ENCODE measurements around the gene PTPN7. TPM values are rescaled to one million over a fixed set of nuclear protein-coding genes. Genes with fewer than 3 reads are reported as not detected.

Gene PTPN7
- total RNA-seq, 1 donor from 2014 or later = 0.75 TPM

DNA sequence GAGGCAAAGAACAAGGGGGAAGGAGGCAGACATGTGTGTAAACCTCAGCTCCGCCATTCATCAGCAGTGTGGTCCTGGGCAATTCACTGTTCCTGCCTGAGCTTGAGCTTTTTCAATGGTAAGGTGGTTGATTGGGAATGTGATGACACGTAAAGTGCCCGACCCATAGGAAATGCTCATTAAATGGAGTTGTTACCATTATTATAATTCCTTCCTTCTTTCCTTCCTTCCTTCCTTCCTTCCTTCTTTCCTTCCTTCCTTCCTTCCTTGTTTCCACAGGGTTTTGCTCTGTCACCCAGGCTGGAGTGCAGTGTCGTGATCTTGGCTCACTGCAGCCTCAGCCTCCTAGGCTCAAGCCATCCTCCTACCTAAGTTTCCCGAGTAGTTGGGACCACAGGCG, 33.3 kb downstream of the PTPN7 start:
- TF ChIP-seq, protein P1, sequence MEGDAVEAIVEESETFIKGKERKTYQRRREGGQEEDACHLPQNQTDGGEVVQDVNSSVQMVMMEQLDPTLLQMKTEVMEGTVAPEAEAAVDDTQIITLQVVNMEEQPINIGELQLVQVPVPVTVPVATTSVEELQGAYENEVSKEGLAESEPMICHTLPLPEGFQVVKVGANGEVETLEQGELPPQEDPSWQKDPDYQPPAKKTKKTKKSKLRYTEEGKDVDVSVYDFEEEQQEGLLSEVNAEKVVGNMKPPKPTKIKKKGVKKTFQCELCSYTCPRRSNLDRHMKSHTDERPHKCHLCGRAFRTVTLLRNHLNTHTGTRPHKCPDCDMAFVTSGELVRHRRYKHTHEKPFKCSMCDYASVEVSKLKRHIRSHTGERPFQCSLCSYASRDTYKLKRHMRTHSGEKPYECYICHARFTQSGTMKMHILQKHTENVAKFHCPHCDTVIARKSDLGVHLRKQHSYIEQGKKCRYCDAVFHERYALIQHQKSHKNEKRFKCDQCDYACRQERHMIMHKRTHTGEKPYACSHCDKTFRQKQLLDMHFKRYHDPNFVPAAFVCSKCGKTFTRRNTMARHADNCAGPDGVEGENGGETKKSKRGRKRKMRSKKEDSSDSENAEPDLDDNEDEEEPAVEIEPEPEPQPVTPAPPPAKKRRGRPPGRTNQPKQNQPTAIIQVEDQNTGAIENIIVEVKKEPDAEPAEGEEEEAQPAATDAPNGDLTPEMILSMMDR (IDR thresholded peaks at IDR 0.05; ENCODE audit: insufficient read depth, low read depth, low read length) = no peak
- no peak for TF ChIP-seq EZH2 (IDR thresholded peaks at IDR 0.05; ENCODE audit: insufficient read depth, low read length)
- Histone ChIP-seq H3K27me3 (ENCODE audit: insufficient read depth, low read length) (peaks cover 7% of the 10 kb centered on the region), H3K27ac (ENCODE audit: low read depth, low read length) (no peak overlapping the region), H3K9me3 (ENCODE audit: insufficient read depth, low read depth, low read length) (no peaks in the 10 kb centered on the region), H4K20me1 (ENCODE audit: insufficient read depth, low read length) (peaks cover 10% of the 10 kb centered on the region), H3K9ac (ENCODE audit: low read length) (no peak overlapping the region), H3K4me2 (ENCODE audit: low read length) (no peak overlapping the region), H2AFZ (ENCODE audit: low read depth, low read length) (no peak overlapping the region), H3K79me2 (ENCODE audit: insufficient read depth, low read length) (no peaks in the 10 kb centered on the region), H3K4me3 (ENCODE audit: insufficient read depth, low read depth, low read length) (no peak overlapping the region), H3K36me3 (ENCODE audit: insufficient read depth, low read length) (no peaks in the 10 kb centered on the region), H3K4me1 (ENCODE audit: insufficient read depth, low read length) (peaks cover 2% of the 10 kb centered on the region)
- DNase-seq (ENCODE audit: low read depth) (no peak), FAIRE-seq (no peak)
- Mint-ChIP-seq H3K4me3 (ENCODE audit: unreplicated experiment) (no peak overlapping the region), H3K27me3 (ENCODE audit: low read depth, unreplicated experiment) (peaks cover 25% of the 10 kb centered on the region), H3K9me3 (ENCODE audit: unreplicated experiment) (peaks cover 2% of the 10 kb centered on the region), H3K4me1 (ENCODE audit: low read depth, unreplicated experiment) (peaks cover 1% of the 10 kb centered on the region), H3K36me3 (ENCODE audit: low read depth, unreplicated experiment) (no peaks in the 10 kb centered on the region), H3K27ac (ENCODE audit: unreplicated experiment) (no peak overlapping the region)

DNA sequence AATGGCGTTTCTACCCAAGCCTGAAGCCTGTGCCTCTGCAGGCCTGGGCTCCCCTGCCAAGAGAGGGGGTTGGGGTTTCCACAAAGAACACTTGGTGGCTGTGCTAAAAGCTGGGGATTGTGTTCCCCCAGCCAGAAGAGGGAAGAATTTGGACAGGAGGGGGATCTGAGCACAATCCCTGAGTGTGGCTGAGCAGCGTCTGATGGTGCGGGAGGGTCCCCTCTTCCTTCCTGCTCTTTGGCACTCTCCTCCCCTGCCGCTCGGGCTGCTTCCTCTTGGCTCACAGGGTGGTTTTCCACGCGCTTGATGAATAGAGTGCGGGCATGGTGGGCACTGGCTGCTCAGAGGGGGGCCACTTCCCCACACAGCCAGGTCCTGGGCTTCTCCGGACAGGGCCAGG, 34.0 kb downstream of the PTPN7 start:
- H3K36me3 ChIP-seq (ENCODE audit: insufficient read depth, low read length) = no peaks in the 10 kb centered on the region
- H3K79me2 ChIP-seq (ENCODE audit: insufficient read depth, low read length) = no peaks in the 10 kb centered on the region
- no peak overlapping the region for H3K4me3 ChIP-seq (ENCODE audit: insufficient read depth, low read depth, low read length)
- TF ChIP-seq EZH2 (IDR thresholded peaks at IDR 0.05; ENCODE audit: insufficient read depth, low read length) = no peak
- TF ChIP-seq, protein P1 (IDR thresholded peaks at IDR 0.05; ENCODE audit: insufficient read depth, low read depth, low read length) = no peak
- Mint-ChIP-seq H3K4me3 (ENCODE audit: unreplicated experiment) (no peak overlapping the region), H3K9me3 (ENCODE audit: unreplicated experiment) (peaks cover 2% of the 10 kb centered on the region), H3K36me3 (ENCODE audit: low read depth, unreplicated experiment) (no peaks in the 10 kb centered on the region), H3K4me1 (ENCODE audit: low read depth, unreplicated experiment) (peaks cover 2% of the 10 kb centered on the region), H3K27me3 (ENCODE audit: low read depth, unreplicated experiment) (peaks cover 30% of the 10 kb centered on the region), H3K27ac (ENCODE audit: unreplicated experiment) (no peak overlapping the region)
- no peak for FAIRE-seq
- H3K27me3 ChIP-seq (ENCODE audit: insufficient read depth, low read length) = peaks cover 7% of the 10 kb centered on the region
- H3K9me3 ChIP-seq (ENCODE audit: insufficient read depth, low read depth, low read length) = no peaks in the 10 kb centered on the region
- no peak overlapping the region for H2AFZ ChIP-seq (ENCODE audit: low read depth, low read length)
- no peak overlapping the region for H3K27ac ChIP-seq (ENCODE audit: low read depth, low read length)
- peaks cover 2% of the 10 kb centered on the region for H3K4me1 ChIP-seq (ENCODE audit: insufficient read depth, low read length)
- H3K9ac ChIP-seq (ENCODE audit: low read length) = no peak overlapping the region
- no peak for DNase-seq (ENCODE audit: low read depth)
- no peak overlapping the region for H3K4me2 ChIP-seq (ENCODE audit: low read length)
- H4K20me1 ChIP-seq (ENCODE audit: insufficient read depth, low read length) = peaks cover 6% of the 10 kb centered on the region

DNA sequence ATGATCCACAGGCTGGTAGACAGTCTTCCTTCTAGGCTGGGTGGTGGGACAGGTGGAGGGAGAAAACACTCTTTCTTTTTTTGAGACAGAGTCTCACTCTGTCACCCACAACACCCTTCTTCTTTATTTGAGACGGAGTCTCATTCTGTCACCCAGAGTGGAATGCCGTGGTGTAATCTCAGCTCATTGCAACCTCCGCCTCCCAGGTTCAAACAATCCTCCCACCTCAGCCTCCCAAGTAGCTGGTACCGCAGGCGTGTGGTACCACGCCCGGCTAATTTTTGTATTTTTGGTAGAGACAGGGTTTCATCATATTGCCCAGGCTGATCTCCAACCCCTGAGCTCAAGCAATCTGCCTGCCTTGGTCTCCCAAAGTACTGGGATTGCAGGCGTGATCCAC, 34.8 kb downstream of the PTPN7 start:
- H3K4me3 Mint-ChIP-seq (ENCODE audit: unreplicated experiment) = no peak overlapping the region
- Histone ChIP-seq H3K27ac (ENCODE audit: low read depth, low read length) (no peak overlapping the region), H4K20me1 (ENCODE audit: insufficient read depth, low read length) (no peaks in the 10 kb centered on the region), H3K9ac (ENCODE audit: low read length) (no peak overlapping the region), H3K27me3 (ENCODE audit: insufficient read depth, low read length) (peaks cover 7% of the 10 kb centered on the region), H2AFZ (ENCODE audit: low read depth, low read length) (no peak overlapping the region), H3K4me3 (ENCODE audit: insufficient read depth, low read depth, low read length) (no peak overlapping the region), H3K4me2 (ENCODE audit: low read length) (no peak overlapping the region), H3K36me3 (ENCODE audit: insufficient read depth, low read length) (no peaks in the 10 kb centered on the region), H3K4me1 (ENCODE audit: insufficient read depth, low read length) (peaks cover 2% of the 10 kb centered on the region), H3K79me2 (ENCODE audit: insufficient read depth, low read length) (no peaks in the 10 kb centered on the region), H3K9me3 (ENCODE audit: insufficient read depth, low read depth, low read length) (no peaks in the 10 kb centered on the region)
- FAIRE-seq (no peak), DNase-seq (ENCODE audit: low read depth) (no peak)
- H3K27ac Mint-ChIP-seq (ENCODE audit: unreplicated experiment) = no peak overlapping the region
- H3K4me1 Mint-ChIP-seq (ENCODE audit: low read depth, unreplicated experiment) = peaks cover 6% of the 10 kb centered on the region
- no peaks in the 10 kb centered on the region for H3K36me3 Mint-ChIP-seq (ENCODE audit: low read depth, unreplicated experiment)
- peaks cover 2% of the 10 kb centered on the region for H3K9me3 Mint-ChIP-seq (ENCODE audit: unreplicated experiment)
- peaks cover 33% of the 10 kb centered on the region for H3K27me3 Mint-ChIP-seq (ENCODE audit: low read depth, unreplicated experiment)
- TF ChIP-seq, protein P1 (IDR thresholded peaks at IDR 0.05; ENCODE audit: insufficient read depth, low read depth, low read length) = no peak
- no peak for TF ChIP-seq EZH2 (IDR thresholded peaks at IDR 0.05; ENCODE audit: insufficient read depth, low read length)
